CD4-positive, alpha-beta T cell (primary cell): Measurements from ENCODE around the gene DYSF. TPM values are rescaled to one million over a fixed set of nuclear protein-coding genes. Genes with fewer than 3 reads are reported as not detected.
A peak's percentile ranks its signal among the peaks of the same experiment; 100 is the strongest.

Source experiments
- ATAC-seq: fragments of 200-7000 bp; cut with Tn5 transposase; one replicate; pipeline ENCODE4 v1.10.0; 2022; ENCODE audit warnings: mild to moderate bottlenecking; ENCODE audit not compliant: poor library complexity
- CTCF ChIA-PET: fragments of 350-600 bp; sonication (Branson Sonifier 250); formaldehyde crosslinking; loops from one replicate; lab custom pipeline; 2021; ENCODE audit warnings: antibody characterized with exemption, inconsistent platforms; lab: Charles Lee
- POLR2A ChIA-PET: fragments of 350-600 bp; sonication (Branson Sonifier 250); formaldehyde crosslinking; loops from one replicate; lab custom pipeline; 2021; ENCODE audit warnings: antibody characterized with exemption, inconsistent platforms; lab: Charles Lee
- DNase-seq, 14 experiments: peaks; one replicate each; pipeline ENCODE4 v3.0.0-alpha.2; 2013 to 2020; ENCODE audit warnings: mixed read lengths in 2 of 14
- H3K27ac ChIP-seq, 2 donors: one replicate each; pipeline versions ENCODE4 v1.5.1 to v1.7.0; 2013; ENCODE audit warnings: low read length in 2 of 2, low read depth in 1 of 2, mild to moderate bottlenecking in 1 of 2
- H3K27me3 ChIP-seq, 2 experiments: 1 replicate in 1 of 2; 2 replicates in 1 of 2; pipeline versions ENCODE4 v1.6.1 to v1.7.0; 2013; ENCODE audit warnings: low read length in 2 of 2, control low read depth in 1 of 2, mild to moderate bottlenecking in 1 of 2, moderate library complexity in 1 of 2; ENCODE audit not compliant: insufficient read depth in 2 of 2, control insufficient read depth in 1 of 2
- H3K36me3 ChIP-seq: one replicate; pipeline ENCODE4 v1.6.1; 2013; ENCODE audit warnings: low read length, control low read depth; ENCODE audit not compliant: insufficient read depth
- H3K4me1 ChIP-seq: one replicate; pipeline ENCODE4 v1.6.1; 2013; ENCODE audit warnings: low read length, control low read depth; ENCODE audit not compliant: insufficient read depth
- H3K4me3 ChIP-seq: one replicate; pipeline ENCODE4 v1.5.1; 2013; ENCODE audit warnings: mild to moderate bottlenecking, low read length, moderate library complexity
- H3K9me3 ChIP-seq, 2 experiments: 1 replicate in 1 of 2; 2 replicates in 1 of 2; pipeline versions ENCODE4 v1.6.1 to v1.7.0; 2013; ENCODE audit warnings: low read length in 2 of 2, mild to moderate bottlenecking in 2 of 2, control low read depth in 1 of 2, moderate library complexity in 1 of 2; ENCODE audit not compliant: control insufficient read depth in 1 of 2, insufficient read depth in 1 of 2
- H3K27ac Mint-ChIP-seq: one replicate; pipeline ENCODE4 v1.8.0; 2020; ENCODE audit warnings: mixed read lengths
- H3K27me3 Mint-ChIP-seq: one replicate; pipeline ENCODE4 v1.8.0; 2021; ENCODE audit warnings: mixed read lengths
- H3K36me3 Mint-ChIP-seq: one replicate; pipeline ENCODE4 v1.8.0; 2021; ENCODE audit warnings: low read depth, mixed read lengths
- H3K4me1 Mint-ChIP-seq: one replicate; pipeline ENCODE4 v1.8.0; 2021; ENCODE audit warnings: low read depth, mixed read lengths
- H3K4me3 Mint-ChIP-seq: one replicate; pipeline ENCODE4 v1.8.0; 2020; ENCODE audit warnings: mild to moderate bottlenecking, mixed read lengths
- H3K9me3 Mint-ChIP-seq: one replicate; pipeline ENCODE4 v1.8.0; 2020; ENCODE audit warnings: mixed read lengths
- intact Hi-C, 2 experiments: fragments of 100-400 bp; cut with DNase I in 1 of 2; cut with micrococcal nuclease in 1 of 2; formaldehyde crosslinking; loops; one replicate each; pipeline versions ENCODE4 v1.15.1 to v1.9.0; 2023 to 2025; cut with DNase I, micrococcal nuclease
- total RNA-seq, 174 experiments: library from RNA in 2 of 174; stranded (reverse) in 2 of 174; gene quantifications; one replicate each; pipeline ENCODE4 v1.2.3 and lab custom pipeline; 2021 to 2026
- TF ChIP-seq, protein P1 (sequence below): fragments of 200-600 bp; IDR thresholded peaks from one replicate; pipeline ENCODE4 v1.8.0; 2022; ENCODE audit warnings: antibody characterized with exemption, mild to moderate bottlenecking

Gene DYSF
- total RNA-seq, 2 experiments from 2014 or later: 0.27 to 0.31 TPM

DNA sequence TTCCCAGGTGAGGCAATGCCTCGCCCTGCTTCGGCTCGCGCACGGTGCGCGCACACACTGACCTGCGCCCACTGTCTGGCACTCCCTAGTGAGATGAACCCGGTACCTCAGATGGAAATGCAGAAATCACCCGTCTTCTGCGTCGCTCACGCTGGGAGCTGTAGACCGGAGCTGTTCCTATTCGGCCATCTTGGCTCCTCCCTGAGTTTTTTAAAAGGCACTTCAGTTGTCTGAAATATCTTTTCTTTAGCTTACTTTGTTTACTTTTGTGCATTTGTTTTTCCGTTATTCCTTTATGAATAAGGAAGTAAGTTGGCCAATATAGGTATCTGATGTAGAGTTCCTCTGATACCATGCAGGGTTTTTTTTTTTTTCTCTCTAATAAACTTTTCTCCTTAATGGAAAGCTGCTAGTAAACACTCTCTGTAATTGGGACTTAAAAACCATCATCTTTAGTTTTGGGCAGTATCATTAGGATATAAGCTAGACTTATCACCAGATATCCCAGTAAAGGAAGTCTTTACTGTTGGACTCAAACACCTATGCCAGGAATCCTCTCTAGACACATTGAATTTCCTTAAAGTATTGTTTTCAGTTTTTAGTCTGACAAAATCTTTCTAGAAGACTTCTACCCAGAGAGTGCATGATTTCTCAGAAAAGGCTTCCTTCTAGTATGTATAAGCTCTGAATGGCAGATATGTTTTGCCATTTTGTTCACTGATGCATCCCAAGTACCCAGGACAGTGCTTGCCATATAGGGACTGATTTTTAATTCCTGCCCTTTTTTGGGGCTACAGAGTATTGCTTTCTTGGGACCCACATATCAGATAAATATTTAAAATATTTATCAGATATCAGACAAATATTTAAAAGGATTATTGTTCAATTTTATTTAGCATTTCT lies 35.8 kb upstream of the DYSF start:
- H3K4me3 Mint-ChIP-seq: peak overlapping the region; percentile 91

DNA sequence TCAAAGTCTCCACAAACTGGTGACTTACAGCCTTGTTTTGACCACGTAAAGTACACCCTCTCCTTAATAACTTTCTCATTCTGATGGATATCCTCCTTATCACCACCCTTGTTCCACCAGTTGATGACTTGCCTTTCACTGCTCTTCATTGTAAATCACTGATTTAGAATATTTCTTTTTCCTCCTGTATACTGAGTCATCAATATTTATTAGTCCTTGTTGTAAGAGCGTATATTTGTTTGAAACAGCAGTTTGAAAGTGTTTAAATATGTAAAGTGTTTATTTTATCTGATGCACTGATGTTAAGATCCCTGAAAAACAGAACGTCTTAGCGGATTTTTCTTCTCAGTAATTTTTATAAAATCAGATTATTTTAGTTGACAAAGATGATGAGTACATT lies 34.2 kb upstream of the DYSF start:
- DNase-seq (no peak), ATAC-seq (no peak)
- Histone ChIP-seq H3K4me1 (no peaks in the 10 kb centered on the region), H3K4me3 (no peak overlapping the region), H3K27me3 (no peaks in the 10 kb centered on the region), H3K27ac (no peak overlapping the region), H3K9me3 (no peaks in the 10 kb centered on the region), H3K36me3 (peaks cover 19% of the 10 kb centered on the region)
- peak overlapping the region; percentile 21 for H3K27ac Mint-ChIP-seq
- TF ChIP-seq, protein P1, sequence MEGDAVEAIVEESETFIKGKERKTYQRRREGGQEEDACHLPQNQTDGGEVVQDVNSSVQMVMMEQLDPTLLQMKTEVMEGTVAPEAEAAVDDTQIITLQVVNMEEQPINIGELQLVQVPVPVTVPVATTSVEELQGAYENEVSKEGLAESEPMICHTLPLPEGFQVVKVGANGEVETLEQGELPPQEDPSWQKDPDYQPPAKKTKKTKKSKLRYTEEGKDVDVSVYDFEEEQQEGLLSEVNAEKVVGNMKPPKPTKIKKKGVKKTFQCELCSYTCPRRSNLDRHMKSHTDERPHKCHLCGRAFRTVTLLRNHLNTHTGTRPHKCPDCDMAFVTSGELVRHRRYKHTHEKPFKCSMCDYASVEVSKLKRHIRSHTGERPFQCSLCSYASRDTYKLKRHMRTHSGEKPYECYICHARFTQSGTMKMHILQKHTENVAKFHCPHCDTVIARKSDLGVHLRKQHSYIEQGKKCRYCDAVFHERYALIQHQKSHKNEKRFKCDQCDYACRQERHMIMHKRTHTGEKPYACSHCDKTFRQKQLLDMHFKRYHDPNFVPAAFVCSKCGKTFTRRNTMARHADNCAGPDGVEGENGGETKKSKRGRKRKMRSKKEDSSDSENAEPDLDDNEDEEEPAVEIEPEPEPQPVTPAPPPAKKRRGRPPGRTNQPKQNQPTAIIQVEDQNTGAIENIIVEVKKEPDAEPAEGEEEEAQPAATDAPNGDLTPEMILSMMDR: no peak
- peaks cover 39% of the 10 kb centered on the region for H3K4me1 Mint-ChIP-seq
- no peaks in the 10 kb centered on the region for H3K9me3 Mint-ChIP-seq
- CTCF ChIA-PET: no interaction called here
- H3K36me3 Mint-ChIP-seq: peaks cover 51% of the 10 kb centered on the region
- intact Hi-C loops: loop anchor here in 1 of 2 experiments (5.0 kb wide), 1 partner anchor 87 kb away; the partner anchor contains the start of gene ZNF638
- POLR2A ChIA-PET: interaction anchor here (0.7 to 1.0 kb wide), 2 partner anchors 87 to 1815 kb away, joined by 3 to 4 read pairs; partner anchors contain the start of gene CCT7
- no peaks in the 10 kb centered on the region for H3K27me3 Mint-ChIP-seq
- peak overlapping the region; percentile 40 for H3K4me3 Mint-ChIP-seq

More for the DNA sequence above, 35.8 kb upstream of the DYSF start:
- intact Hi-C loops: loop anchor here in 1 of 2 experiments (5.0 kb wide), 1 partner anchor 85 kb away; the partner anchor contains the start of gene ZNF638
- Histone ChIP-seq H3K36me3 (peaks cover 5% of the 10 kb centered on the region), H3K27ac (peak overlapping the region; percentile 61 to 85), H3K4me1 (no peaks in the 10 kb centered on the region), H3K9me3 (no peaks in the 10 kb centered on the region), H3K27me3 (no peaks in the 10 kb centered on the region), H3K4me3 (peak overlapping the region; percentile 54)
- ChIA-PET POLR2A (interaction anchor here (1.0 to 2.0 kb wide), 4 partner anchors 9 to 190 kb away, joined by 3 to 16 read pairs (median 4); partner anchors contain the start of genes PAIP2B and ZNF638), CTCF (interaction anchor here (1.2 kb wide), 1 partner anchor 118 kb away, joined by 3 read pairs; no protein-coding TSS in a partner anchor)
- H3K9me3 Mint-ChIP-seq: no peaks in the 10 kb centered on the region
- ATAC-seq (peak; percentile 71), DNase-seq (peak in 3 of 14 experiments; percentile 34 to 51 (median 40))
- H3K27ac Mint-ChIP-seq: peak overlapping the region; percentile 96
- TF ChIP-seq, protein P1: no peak
- H3K4me1 Mint-ChIP-seq: peaks cover 24% of the 10 kb centered on the region
- H3K36me3 Mint-ChIP-seq: peaks cover 35% of the 10 kb centered on the region
- H3K27me3 Mint-ChIP-seq: no peaks in the 10 kb centered on the region

DNA sequence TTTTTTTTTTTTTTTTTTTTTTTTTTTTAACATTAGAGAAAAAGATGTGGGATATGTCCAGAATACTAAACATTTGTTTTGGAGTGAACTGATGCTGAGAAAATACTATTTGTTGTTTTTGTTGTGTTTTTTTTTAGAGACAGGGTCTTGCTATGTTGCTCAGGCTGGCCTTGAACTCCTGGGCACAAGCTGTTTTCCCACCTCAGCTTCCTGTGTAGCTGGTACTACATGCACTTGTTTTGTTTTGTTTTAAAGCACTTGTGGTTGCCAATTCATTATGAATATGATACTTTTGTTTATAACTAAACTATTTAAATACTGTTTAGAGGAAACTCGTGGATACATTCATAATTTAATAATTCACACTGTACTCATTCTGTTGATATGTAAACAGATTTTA lies 33.4 kb upstream of the DYSF start:
- H3K4me1 Mint-ChIP-seq: peaks cover 39% of the 10 kb centered on the region
- H3K27ac Mint-ChIP-seq: no peak overlapping the region
- no peak overlapping the region for H3K4me3 Mint-ChIP-seq
- ChIA-PET POLR2A (interaction anchor here (0.7 to 1.0 kb wide), 2 partner anchors 87 to 1814 kb away, joined by 3 to 4 read pairs; partner anchors contain the start of gene CCT7), CTCF (no interaction called here)
- no peaks in the 10 kb centered on the region for H3K27me3 Mint-ChIP-seq
- peaks cover 27% of the 10 kb centered on the region for H3K36me3 ChIP-seq
- DNase-seq: no peak
- no peaks in the 10 kb centered on the region for H3K9me3 ChIP-seq
- H3K4me1 ChIP-seq: no peaks in the 10 kb centered on the region
- no peak for ATAC-seq
- no peak overlapping the region for H3K4me3 ChIP-seq
- no peaks in the 10 kb centered on the region for H3K9me3 Mint-ChIP-seq
- H3K36me3 Mint-ChIP-seq: peaks cover 59% of the 10 kb centered on the region
- TF ChIP-seq, protein P1: no peak
- no peak overlapping the region for H3K27ac ChIP-seq
- no peaks in the 10 kb centered on the region for H3K27me3 ChIP-seq
- intact Hi-C loops: loop anchor here in 1 of 2 experiments (5.0 to 10.0 kb wide), 2 partner anchors 88 to 195 kb away; partner anchors contain the start of genes PAIP2B and ZNF638
